Measurements from ENCODE around the gene SCYL1. TPM values are rescaled to one million over a fixed set of nuclear protein-coding genes. Genes with fewer than 3 reads are reported as not detected.

SCYL1 gene
- total RNA-seq, 2 experiments from 2014 or later: 57.4 to 60.7 TPM

DNA sequence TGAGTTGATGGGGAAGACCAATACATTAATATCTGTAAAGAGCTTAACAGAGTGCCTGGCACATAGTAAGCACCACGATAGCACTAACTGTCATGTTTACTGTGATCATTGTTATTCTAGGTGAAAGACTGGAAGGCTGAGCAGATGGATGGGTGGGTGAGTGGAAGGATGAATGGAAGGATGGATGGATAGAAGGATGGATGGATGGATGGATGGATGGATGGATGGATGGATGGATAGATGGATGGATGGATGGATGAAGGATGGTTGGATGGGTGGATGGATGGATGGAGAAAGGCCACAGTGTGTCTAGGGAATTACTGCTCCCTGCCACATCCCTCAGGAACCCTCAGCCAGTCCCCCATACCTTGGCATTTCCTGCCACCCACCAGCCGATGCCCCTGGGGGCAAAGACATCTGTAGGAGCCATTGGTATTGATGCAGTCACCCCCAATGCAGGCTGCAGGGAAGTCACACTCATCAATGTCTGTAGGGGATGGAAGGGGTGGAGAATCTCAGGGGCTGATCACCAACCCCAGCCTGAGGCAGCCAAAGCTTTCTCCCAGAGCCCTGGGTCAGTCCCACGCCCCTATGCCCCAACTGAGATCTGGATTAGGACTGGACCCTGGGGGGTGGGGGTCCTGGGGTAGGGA lies 18.0 kb downstream of the SCYL1 start:
- ATAC-seq (ENCODE audit: poor library complexity): no peak
- Histone ChIP-seq H3K36me3 (ENCODE audit: insufficient read depth, low read length) (peaks cover 14% of the 10 kb centered on the region), H3K9me3 (ENCODE audit: control insufficient read depth in 1 of 2, insufficient read depth in 1 of 2, low read length in 2 of 2) (no peaks in the 10 kb centered on the region), H3K4me1 (ENCODE audit: insufficient read depth, low read length) (peaks cover 45% of the 10 kb centered on the region), H3K27me3 (ENCODE audit: control insufficient read depth in 1 of 2, insufficient read depth in 2 of 2, low read length in 2 of 2) (no peaks in the 10 kb centered on the region), H3K27ac (ENCODE audit: low read depth in 1 of 2, low read length in 2 of 2) (no peak overlapping the region), H3K4me3 (ENCODE audit: low read length) (no peak overlapping the region)
- H3K36me3 Mint-ChIP-seq (ENCODE audit: low read depth): peaks cover 45% of the 10 kb centered on the region
- TF ChIP-seq, protein P1, sequence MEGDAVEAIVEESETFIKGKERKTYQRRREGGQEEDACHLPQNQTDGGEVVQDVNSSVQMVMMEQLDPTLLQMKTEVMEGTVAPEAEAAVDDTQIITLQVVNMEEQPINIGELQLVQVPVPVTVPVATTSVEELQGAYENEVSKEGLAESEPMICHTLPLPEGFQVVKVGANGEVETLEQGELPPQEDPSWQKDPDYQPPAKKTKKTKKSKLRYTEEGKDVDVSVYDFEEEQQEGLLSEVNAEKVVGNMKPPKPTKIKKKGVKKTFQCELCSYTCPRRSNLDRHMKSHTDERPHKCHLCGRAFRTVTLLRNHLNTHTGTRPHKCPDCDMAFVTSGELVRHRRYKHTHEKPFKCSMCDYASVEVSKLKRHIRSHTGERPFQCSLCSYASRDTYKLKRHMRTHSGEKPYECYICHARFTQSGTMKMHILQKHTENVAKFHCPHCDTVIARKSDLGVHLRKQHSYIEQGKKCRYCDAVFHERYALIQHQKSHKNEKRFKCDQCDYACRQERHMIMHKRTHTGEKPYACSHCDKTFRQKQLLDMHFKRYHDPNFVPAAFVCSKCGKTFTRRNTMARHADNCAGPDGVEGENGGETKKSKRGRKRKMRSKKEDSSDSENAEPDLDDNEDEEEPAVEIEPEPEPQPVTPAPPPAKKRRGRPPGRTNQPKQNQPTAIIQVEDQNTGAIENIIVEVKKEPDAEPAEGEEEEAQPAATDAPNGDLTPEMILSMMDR (IDR thresholded peaks at IDR 0.05): no peak
- no peaks in the 10 kb centered on the region for H3K9me3 Mint-ChIP-seq
- intact Hi-C loops (cut with DNase I, micrococcal nuclease): loop anchor here in 1 of 2 experiments (5.0 kb wide), 1 partner anchor 109 kb away; no protein-coding TSS in a partner anchor
- H3K4me3 Mint-ChIP-seq: peak overlapping the region; percentile 16
- peaks cover 45% of the 10 kb centered on the region for H3K4me1 Mint-ChIP-seq (ENCODE audit: low read depth)
- CTCF ChIA-PET: interaction anchor here (1.0 to 6.5 kb wide), 4 partner anchors 17 to 45 kb away, joined by 3 to 86 read pairs (median 34); partner anchors contain the start of genes FAM89B and ZNRD2
- POLR2A ChIA-PET: interaction anchor here (1.0 to 4.8 kb wide), 5 partner anchors 9 to 72 kb away, joined by 3 to 41 read pairs (median 32); partner anchors contain the start of genes MALAT1, MAP3K11 and PCNX3
- DNase-seq: no peak
- peak overlapping the region; percentile 10 for H3K27ac Mint-ChIP-seq
- H3K27me3 Mint-ChIP-seq: no peaks in the 10 kb centered on the region

DNA sequence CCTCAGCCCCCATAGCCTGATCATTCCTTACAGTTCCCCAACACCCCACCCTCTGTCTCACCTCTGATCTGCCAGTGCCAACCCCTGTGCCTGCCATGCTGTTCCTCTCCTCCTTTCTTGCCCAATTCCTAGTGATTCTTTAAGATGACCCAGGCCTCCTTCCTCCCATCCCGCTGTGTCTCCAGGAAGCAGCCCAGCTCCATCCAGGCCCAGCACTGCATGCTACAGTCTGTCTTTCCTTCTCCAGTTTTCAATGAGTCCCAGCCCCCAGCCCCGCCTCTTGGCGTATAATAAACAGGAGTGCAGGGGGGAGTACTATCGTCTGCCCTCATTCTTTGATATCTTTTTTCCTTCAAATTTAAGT lies 21.0 kb downstream of the SCYL1 start:
- H3K9me3 ChIP-seq (ENCODE audit: control insufficient read depth in 1 of 2, insufficient read depth in 1 of 2, low read length in 2 of 2): no peaks in the 10 kb centered on the region
- H3K36me3 Mint-ChIP-seq (ENCODE audit: low read depth): peaks cover 61% of the 10 kb centered on the region
- H3K27me3 ChIP-seq (ENCODE audit: control insufficient read depth in 1 of 2, insufficient read depth in 2 of 2, low read length in 2 of 2): no peaks in the 10 kb centered on the region
- no peaks in the 10 kb centered on the region for H3K9me3 Mint-ChIP-seq
- ATAC-seq (ENCODE audit: poor library complexity) (no peak), DNase-seq (no peak)
- TF ChIP-seq, protein P1 (IDR thresholded peaks at IDR 0.05): no peak
- POLR2A ChIA-PET: interaction anchor here (0.6 to 4.3 kb wide), 8 partner anchors 8 to 69 kb away, joined by 3 to 52 read pairs (median 6); partner anchors contain the start of genes EHBP1L1, FAM89B, MALAT1 and PCNX3
- peak overlapping the region; percentile 52 to 82 for H3K27ac ChIP-seq (ENCODE audit: low read depth in 1 of 2, low read length in 2 of 2)
- H3K4me1 ChIP-seq (ENCODE audit: insufficient read depth, low read length): peaks cover 51% of the 10 kb centered on the region
- H3K27ac Mint-ChIP-seq: peak overlapping the region; percentile 81
- peaks cover 64% of the 10 kb centered on the region for H3K4me1 Mint-ChIP-seq (ENCODE audit: low read depth)
- H3K4me3 Mint-ChIP-seq: peak overlapping the region; percentile 3
- H3K27me3 Mint-ChIP-seq: no peaks in the 10 kb centered on the region
- peak overlapping the region; percentile 54 for H3K4me3 ChIP-seq (ENCODE audit: low read length)
- H3K36me3 ChIP-seq (ENCODE audit: insufficient read depth, low read length): peaks cover 18% of the 10 kb centered on the region
- CTCF ChIA-PET: interaction anchor here (1.0 to 6.5 kb wide), 3 partner anchors 20 to 42 kb away, joined by 3 to 86 read pairs (median 4); partner anchors contain the start of gene EHBP1L1
- intact Hi-C loops (cut with DNase I, micrococcal nuclease): loop anchor here in 1 of 2 experiments (2.0 kb wide), 1 partner anchor 69 kb away; the partner anchor contains the start of genes MAP3K11 and PCNX3

DNA sequence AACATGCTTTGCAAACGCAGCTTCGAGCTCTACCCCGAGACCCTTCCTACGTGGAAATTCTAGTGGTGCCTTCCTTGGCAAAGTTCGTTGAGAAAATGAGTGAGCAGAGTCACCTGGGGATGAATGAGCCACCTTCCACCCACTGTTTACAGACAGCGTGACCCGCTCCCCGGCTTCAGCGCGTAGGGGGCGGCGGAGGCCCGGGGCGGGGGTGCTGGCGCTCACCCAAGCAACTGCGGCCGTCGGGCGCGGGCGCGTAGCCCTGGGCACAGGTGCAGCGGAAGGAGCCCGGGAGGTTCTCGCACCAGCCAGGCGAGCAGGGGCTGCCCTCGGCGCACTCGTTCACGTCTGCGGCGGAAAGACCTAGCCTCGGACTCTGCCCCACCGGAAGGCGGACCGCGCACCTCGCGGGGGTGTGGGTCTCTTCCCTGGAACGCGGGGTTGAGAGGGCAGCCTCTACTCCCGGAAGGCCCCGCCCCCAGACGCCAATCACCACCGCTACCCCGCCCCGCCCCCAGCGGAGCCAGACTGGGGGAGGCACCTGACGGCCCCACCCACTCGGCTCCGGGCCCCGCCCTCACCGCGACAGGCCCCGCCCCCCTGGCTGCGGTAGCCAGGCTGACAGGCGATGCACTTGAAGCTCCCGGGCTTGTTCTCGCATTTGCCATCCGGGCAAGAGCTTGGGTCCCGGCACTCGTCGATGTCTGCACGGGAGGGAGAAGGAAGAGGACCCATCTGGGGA lies 21.5 kb downstream of the SCYL1 start:
- H3K9me3 ChIP-seq (ENCODE audit: control insufficient read depth in 1 of 2, insufficient read depth in 1 of 2, low read length in 2 of 2): no peaks in the 10 kb centered on the region
- intact Hi-C loops (cut with DNase I, micrococcal nuclease): loop anchor here in 1 of 2 experiments (2.0 kb wide), 1 partner anchor 68 kb away; the partner anchor contains the start of genes MAP3K11 and PCNX3
- H3K4me1 Mint-ChIP-seq (ENCODE audit: low read depth): peaks cover 67% of the 10 kb centered on the region
- ChIA-PET CTCF (interaction anchor here (0.9 to 1.5 kb wide), 5 partner anchors 10 to 29 kb away, joined by 3 to 7 read pairs (median 3); partner anchors contain the start of genes EHBP1L1, SCYL1 and ZNRD2), POLR2A (interaction anchor here (0.6 to 4.3 kb wide), 14 partner anchors 9 to 125 kb away, joined by 3 to 52 read pairs (median 4); partner anchors contain the start of genes EHBP1L1, FAM89B, MALAT1 and PCNX3)
- no peaks in the 10 kb centered on the region for H3K27me3 Mint-ChIP-seq
- DNase-seq (peak; percentile 96 to 100 (median 98)), ATAC-seq (ENCODE audit: poor library complexity) (peak; percentile 80)
- H3K4me1 ChIP-seq (ENCODE audit: insufficient read depth, low read length): peaks cover 49% of the 10 kb centered on the region
- peaks cover 23% of the 10 kb centered on the region for H3K36me3 ChIP-seq (ENCODE audit: insufficient read depth, low read length)
- peak overlapping the region; percentile 54 for H3K4me3 ChIP-seq (ENCODE audit: low read length)
- no peaks in the 10 kb centered on the region for H3K27me3 ChIP-seq (ENCODE audit: control insufficient read depth in 1 of 2, insufficient read depth in 2 of 2, low read length in 2 of 2)
- peaks cover 67% of the 10 kb centered on the region for H3K36me3 Mint-ChIP-seq (ENCODE audit: low read depth)
- no peaks in the 10 kb centered on the region for H3K9me3 Mint-ChIP-seq
- H3K4me3 Mint-ChIP-seq: peak overlapping the region; percentile 86
- TF ChIP-seq, protein P1 (IDR thresholded peaks at IDR 0.05): no peak
- peak overlapping the region; percentile 81 for H3K27ac Mint-ChIP-seq
- peak overlapping the region; percentile 57 to 82 for H3K27ac ChIP-seq (ENCODE audit: low read depth in 1 of 2, low read length in 2 of 2)

All from CD4-positive, alpha-beta T cell (primary cell).